C4-2B (cell line): Measurements from ENCODE around the gene TMEM59.

Source experiments
- H3K27ac ChIP-seq: fragments of 450-650 bp; 2 replicates; pipeline ENCODE4 v1.5.1; 2017
- ZFX ChIP-seq: fragments of 450-650 bp; IDR thresholded peaks from 2 replicates; pipeline ENCODE4 v1.6.1; 2017
- TF ChIP-seq, protein P1 (sequence below): fragments of 450-650 bp; conservative IDR thresholded peaks from 2 replicates; pipeline ENCODE4 v1.5.1; 2017; ENCODE audit warnings: mild to moderate bottlenecking

TMEM59 gene, protein sequence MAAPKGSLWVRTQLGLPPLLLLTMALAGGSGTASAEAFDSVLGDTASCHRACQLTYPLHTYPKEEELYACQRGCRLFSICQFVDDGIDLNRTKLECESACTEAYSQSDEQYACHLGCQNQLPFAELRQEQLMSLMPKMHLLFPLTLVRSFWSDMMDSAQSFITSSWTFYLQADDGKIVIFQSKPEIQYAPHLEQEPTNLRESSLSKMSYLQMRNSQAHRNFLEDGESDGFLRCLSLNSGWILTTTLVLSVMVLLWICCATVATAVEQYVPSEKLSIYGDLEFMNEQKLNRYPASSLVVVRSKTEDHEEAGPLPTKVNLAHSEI

DNA sequence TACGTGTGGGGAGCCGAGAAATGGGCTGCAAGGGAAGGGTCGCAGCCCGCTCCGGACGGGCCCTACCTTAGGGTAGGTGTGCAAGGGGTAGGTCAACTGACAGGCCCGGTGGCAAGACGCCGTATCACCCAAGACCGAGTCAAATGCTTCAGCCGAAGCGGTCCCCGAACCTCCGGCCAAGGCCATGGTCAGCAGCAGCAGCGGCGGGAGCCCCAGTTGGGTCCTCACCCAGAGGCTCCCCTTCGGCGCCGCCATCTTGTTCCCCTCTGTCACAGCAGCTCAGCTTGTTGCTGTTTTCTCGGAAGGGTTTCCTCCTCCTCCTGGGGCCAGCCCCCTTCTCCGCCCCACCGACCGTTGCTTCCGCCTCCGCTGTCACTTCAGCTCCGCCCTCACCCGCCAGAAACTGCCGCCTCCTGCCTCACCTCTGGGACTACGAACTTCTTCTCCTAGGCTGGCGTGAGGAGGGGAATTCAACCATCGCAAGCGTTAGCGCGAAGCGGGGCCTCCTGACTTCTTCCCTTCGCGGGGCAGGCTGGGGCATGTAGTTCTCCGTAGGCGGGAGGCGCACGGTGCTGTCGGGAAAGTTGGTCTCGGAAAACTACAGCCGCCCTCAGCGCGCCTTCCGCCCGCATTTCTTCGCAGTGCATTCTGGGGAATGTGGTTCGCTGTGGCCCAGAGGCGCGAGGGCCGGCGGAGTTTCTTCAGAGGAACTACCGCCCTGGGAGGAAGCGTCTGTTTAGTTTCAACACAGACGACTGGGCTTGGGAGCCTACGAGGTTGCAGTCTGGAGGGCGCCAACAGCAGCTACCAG lies at the start of gene TMEM59, which contains the start of gene TCEANC2:
TSS of gene TMEM59 (minus strand) at position 271 of the 811 bp plus-strand sequence. CDS start at position 255, 16 bp downstream.
TSS of gene TCEANC2 (plus strand) at position 675 of the 811 bp plus-strand sequence. CDS start 815 bp downstream, outside the sequence.
- H3K27ac ChIP-seq, result peak within 1 kb of the TSS; percentile 79
- TF ChIP-seq, protein P1, sequence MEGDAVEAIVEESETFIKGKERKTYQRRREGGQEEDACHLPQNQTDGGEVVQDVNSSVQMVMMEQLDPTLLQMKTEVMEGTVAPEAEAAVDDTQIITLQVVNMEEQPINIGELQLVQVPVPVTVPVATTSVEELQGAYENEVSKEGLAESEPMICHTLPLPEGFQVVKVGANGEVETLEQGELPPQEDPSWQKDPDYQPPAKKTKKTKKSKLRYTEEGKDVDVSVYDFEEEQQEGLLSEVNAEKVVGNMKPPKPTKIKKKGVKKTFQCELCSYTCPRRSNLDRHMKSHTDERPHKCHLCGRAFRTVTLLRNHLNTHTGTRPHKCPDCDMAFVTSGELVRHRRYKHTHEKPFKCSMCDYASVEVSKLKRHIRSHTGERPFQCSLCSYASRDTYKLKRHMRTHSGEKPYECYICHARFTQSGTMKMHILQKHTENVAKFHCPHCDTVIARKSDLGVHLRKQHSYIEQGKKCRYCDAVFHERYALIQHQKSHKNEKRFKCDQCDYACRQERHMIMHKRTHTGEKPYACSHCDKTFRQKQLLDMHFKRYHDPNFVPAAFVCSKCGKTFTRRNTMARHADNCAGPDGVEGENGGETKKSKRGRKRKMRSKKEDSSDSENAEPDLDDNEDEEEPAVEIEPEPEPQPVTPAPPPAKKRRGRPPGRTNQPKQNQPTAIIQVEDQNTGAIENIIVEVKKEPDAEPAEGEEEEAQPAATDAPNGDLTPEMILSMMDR, result no peak
- no peak for TF ChIP-seq ZFX

DNA sequence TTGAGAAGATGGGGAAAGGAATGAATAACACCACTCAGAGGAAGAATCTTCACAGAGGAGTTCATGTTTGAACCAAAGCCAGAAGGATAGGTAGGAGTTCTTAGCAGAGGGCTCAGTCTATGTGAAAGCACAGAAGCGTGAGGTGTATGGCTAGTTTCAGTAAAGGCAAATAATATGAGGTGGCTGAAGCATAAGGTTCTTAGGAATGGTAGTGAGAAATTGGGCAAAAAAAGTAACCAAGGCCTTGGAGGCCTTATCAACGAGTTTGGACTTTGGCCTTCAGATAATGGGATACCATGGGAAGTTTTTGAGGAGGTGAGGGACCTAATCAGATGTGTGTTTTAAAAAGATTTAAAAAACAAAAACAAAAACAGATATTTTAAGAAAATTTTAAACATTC lies 47.5 kb upstream of the TMEM59 start:
- no peak overlapping the region for H3K27ac ChIP-seq
- TF ChIP-seq ZFX, result no peak
- TF ChIP-seq, protein P1, result no peak

GRCh38 chr1:54099061-54099610 lies 46.1 kb upstream of the TMEM59 start:
- H3K27ac ChIP-seq, result no peak overlapping the region
- TF ChIP-seq, protein P1, result no peak
- TF ChIP-seq ZFX, result no peak

DNA sequence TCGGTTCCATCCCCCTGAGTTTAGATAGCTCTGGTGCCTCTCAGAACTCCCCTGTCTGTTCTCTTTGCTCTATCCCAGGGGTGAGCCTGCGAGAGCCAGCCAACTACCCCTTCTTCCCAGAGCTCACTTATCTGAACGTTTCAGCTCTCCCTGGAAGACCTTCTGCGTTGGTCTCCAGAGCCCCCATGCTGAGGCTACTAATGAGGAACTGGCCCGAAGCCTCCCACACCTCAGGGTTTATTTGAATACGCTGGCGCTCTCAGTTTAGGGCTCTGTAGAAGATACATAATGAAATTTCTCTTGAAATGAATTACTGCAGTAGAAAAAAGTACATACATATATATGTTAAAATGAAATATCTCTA lies 43.9 kb upstream of the TMEM59 start:
- H3K27ac ChIP-seq, result no peak overlapping the region
- no peak for TF ChIP-seq ZFX
- TF ChIP-seq, protein P1, result no peak

DNA sequence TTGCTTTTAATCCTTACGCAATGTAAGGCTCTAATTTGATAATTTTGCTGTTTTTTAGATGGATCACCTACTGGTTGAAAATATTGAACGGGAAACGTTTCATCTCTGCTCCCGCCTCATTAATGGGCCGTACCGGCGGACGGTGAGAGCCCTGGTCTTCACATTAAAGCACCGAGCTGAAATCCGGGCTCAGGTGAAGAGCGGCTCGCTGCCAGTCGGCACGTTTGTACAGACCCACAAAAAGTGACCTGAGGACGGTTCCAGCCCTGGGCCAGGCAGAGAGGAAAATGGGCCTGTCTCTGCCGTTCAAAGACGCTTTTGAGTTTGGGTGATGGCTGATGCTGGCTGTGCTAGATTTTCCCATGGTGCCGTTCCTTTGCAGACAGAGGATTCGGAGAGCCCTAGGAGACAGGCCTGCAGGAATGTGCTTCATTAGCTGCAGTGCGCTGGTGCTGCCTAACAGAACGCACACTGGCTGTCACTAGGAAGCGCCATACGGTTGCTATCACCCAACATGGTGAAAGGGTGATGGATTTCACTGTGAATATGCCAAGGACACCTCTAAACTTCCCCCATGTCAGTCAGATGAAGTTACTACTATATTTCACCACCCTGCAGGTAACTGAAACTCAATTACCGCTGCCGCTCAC lies 43.3 kb upstream of the TMEM59 start:
- TF ChIP-seq, protein P1, result no peak
- TF ChIP-seq ZFX, result no peak

GRCh38 chr1:54095546-54096226 lies 42.7 kb upstream of the TMEM59 start:
- TF ChIP-seq, protein P1, result no peak
- no peak for TF ChIP-seq ZFX
- H3K27ac ChIP-seq, result peak overlapping the region; percentile 69; the same call in 1 of the 2 replicates

More for the DNA sequence above, 43.3 kb upstream of the TMEM59 start:
- H3K27ac ChIP-seq, result no peak overlapping the region

- peak overlapping the region; percentile 69 for H3K27ac ChIP-seq
Observed at GRCh38 chr1:54094730-54095105, 41.7 kb upstream of the TMEM59 start.
